GM12875 (cell line): Measurements from ENCODE around the gene ABCC9.

ENCODE experiments used
- H3K4me3 ChIP-seq: one replicate; pipeline ENCODE4 v1.5.1; 2011; ENCODE audit warnings: low read depth, low read length, control low read depth
- TF ChIP-seq, protein P1 (sequence below): IDR thresholded peaks from 2 replicates; pipeline ENCODE4 v1.5.1; 2011; ENCODE audit warnings: low read depth, mild to moderate bottlenecking, control low read depth, inconsistent platforms, low read length, moderate library complexity, borderline replicate concordance; ENCODE audit not compliant: insufficient read depth

The ABCC9 gene

DNA sequence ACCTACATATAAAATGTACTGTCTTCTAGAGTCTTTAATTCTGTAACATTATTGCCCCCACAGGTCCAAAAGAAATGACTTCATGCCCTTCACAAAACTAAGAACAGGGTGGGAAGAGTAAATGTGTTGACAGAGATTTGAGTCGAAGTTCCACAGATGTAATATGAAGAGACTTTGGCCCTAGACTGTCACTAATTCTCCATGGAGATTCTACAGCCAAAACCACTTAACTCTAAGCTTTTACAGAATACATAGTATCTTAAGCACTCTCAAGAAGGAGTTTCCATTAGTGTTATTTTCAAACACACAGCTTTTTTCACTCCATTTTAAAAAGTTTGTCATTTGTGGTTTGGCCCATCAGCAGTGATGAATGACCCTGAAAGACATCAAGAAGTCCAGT, 56.3 kb downstream of the ABCC9 start:
- TF ChIP-seq, protein P1, sequence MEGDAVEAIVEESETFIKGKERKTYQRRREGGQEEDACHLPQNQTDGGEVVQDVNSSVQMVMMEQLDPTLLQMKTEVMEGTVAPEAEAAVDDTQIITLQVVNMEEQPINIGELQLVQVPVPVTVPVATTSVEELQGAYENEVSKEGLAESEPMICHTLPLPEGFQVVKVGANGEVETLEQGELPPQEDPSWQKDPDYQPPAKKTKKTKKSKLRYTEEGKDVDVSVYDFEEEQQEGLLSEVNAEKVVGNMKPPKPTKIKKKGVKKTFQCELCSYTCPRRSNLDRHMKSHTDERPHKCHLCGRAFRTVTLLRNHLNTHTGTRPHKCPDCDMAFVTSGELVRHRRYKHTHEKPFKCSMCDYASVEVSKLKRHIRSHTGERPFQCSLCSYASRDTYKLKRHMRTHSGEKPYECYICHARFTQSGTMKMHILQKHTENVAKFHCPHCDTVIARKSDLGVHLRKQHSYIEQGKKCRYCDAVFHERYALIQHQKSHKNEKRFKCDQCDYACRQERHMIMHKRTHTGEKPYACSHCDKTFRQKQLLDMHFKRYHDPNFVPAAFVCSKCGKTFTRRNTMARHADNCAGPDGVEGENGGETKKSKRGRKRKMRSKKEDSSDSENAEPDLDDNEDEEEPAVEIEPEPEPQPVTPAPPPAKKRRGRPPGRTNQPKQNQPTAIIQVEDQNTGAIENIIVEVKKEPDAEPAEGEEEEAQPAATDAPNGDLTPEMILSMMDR, result no peak
- H3K4me3 ChIP-seq, result no peak overlapping the region

- no peak overlapping the region for H3K4me3 ChIP-seq
- TF ChIP-seq, protein P1, result no peak
Observed at GRCh38 chr12:21882635-21883034, 58.6 kb downstream of the ABCC9 start.

- TF ChIP-seq, protein P1, result no peak
- no peak overlapping the region for H3K4me3 ChIP-seq
Observed at GRCh38 chr12:21881965-21882364, 59.3 kb downstream of the ABCC9 start.

DNA sequence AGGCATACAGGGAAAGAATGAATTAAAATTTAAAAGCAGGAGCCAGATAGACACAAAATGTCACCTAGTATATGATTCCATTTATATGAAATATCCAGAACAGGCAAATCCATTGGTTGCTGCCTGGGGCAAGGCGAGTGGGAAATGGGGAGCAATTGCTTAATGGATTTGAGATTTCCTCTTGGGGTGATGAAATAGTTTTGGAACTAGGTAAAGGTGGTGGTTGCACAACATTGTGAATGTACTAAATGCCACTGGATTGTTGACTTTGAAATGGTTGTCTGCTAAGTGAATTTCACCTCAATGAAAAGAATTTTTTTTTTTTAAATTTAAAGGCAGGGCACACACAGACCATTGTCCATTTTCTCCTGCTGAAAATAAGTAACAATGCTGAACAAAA, 61.9 kb downstream of the ABCC9 start:
- H3K4me3 ChIP-seq, result no peak overlapping the region
- TF ChIP-seq, protein P1, result no peak

GRCh38 chr12:21877293-21877982, 63.8 kb downstream of the ABCC9 start:
- H3K4me3 ChIP-seq, result no peak overlapping the region
- TF ChIP-seq, protein P1, result no peak

- H3K4me3 ChIP-seq, result no peak overlapping the region
- TF ChIP-seq, protein P1, result no peak
Observed at GRCh38 chr12:21865846-21866245, 75.4 kb downstream of the ABCC9 start.

GRCh38 chr12:21860534-21860933, 80.7 kb downstream of the ABCC9 start:
- no peak overlapping the region for H3K4me3 ChIP-seq
- TF ChIP-seq, protein P1, result no peak
